GM12874 (cell line): ENCODE measurements around the gene CPNE5.

Source experiments
- CTCF ChIP-seq: IDR thresholded peaks from 2 replicates; pipeline ENCODE4 v1.5.1; 2011; ENCODE audit warnings: low read depth, mild to moderate bottlenecking, control low read depth, low read length, moderate library complexity; ENCODE audit not compliant: insufficient read depth

CPNE5 gene

GRCh38 chr6:36751091-36751490 lies 88.2 kb downstream of the CPNE5 start:
- no peak for TF ChIP-seq CTCF

GRCh38 chr6:36749829-36750489 lies 89.3 kb downstream of the CPNE5 start:
- no peak for TF ChIP-seq CTCF

GRCh38 chr6:36746251-36746650 lies 93.0 kb downstream of the CPNE5 start:
- TF ChIP-seq CTCF = no peak

GRCh38 chr6:36745836-36746235 lies 93.4 kb downstream of the CPNE5 start:
- no peak for TF ChIP-seq CTCF

DNA sequence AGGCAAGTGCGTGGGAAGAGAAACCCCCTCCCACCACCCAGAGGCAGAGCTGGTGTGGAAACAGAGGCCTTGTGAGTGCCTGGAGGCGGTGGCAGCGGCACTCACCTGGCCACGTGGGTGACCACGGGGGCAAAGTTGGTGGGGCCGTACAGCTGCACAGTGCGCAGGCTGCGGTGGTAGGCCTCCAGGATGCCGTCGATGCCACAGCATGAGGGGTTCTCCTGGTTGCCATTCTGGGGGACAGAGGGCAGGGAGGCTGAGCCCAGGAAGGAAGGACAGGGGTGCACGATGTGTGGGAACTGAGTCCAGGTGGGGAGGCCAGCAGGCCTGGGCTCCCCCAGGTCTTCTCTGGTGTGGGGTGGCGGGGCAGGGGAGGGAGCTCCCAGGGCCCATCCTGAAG lies 94.0 kb downstream of the CPNE5 start:
- TF ChIP-seq CTCF = no peak

DNA sequence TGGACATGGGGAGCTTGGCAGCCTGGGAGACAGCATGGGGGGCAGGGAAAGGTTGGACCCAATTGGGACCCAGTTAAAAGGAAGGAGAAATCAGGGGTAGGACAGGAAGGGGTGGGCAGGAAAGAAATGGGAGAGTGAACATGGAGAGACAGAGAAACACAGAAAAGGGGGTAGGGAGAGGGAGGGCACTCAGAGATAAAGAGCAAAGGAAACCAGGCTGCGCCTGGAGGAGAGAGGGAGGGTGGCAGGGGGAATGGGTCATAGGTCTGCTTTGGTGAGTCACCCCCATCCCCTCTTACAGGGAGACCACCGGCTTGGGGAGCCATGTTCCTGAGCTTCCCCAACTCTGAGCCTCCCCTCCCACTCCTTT lies 95.0 kb downstream of the CPNE5 start:
- no peak for TF ChIP-seq CTCF

GRCh38 chr6:36743538-36744303 lies 95.5 kb downstream of the CPNE5 start:
- no peak for TF ChIP-seq CTCF
